GM19193 (cell line): Measurements from ENCODE around the gene FAM184A.

ENCODE experiments used
- POLR2A ChIP-seq: IDR thresholded peaks from 4 replicates; pipeline ENCODE4 v1.6.1; 2011; ENCODE audit not compliant: insufficient read depth, insufficient read length; ENCODE audit errors: extremely low read depth

Gene FAM184A

GRCh38 chr6:118934461-118935330 lies 143.8 kb downstream of the FAM184A start, which contains the start of gene MCM9:
TSS of gene MCM9 (minus strand) at chr6:118935159. CDS start at chr6:118931723, 3,436 bp downstream.
- TF ChIP-seq POLR2A = peak; percentile 65

GRCh38 chr6:118933855-118934460 lies 144.5 kb downstream of the FAM184A start:
- TF ChIP-seq POLR2A = no peak

GRCh38 chr6:118932421-118932820 lies 146.0 kb downstream of the FAM184A start:
- no peak for TF ChIP-seq POLR2A

- no peak for TF ChIP-seq POLR2A
Observed at GRCh38 chr6:118931436-118931835, 147.0 kb downstream of the FAM184A start.

GRCh38 chr6:118930680-118931079 lies 147.8 kb downstream of the FAM184A start:
- no peak for TF ChIP-seq POLR2A

- no peak for TF ChIP-seq POLR2A
Observed at GRCh38 chr6:118923035-118923434, 155.4 kb downstream of the FAM184A start.

- no peak for TF ChIP-seq POLR2A
Observed at GRCh38 chr6:118921084-118921483, 157.4 kb downstream of the FAM184A start.

- no peak for TF ChIP-seq POLR2A
Observed at GRCh38 chr6:118918329-118918725, 160.1 kb downstream of the FAM184A start.

- no peak for TF ChIP-seq POLR2A
Observed at GRCh38 chr6:118917546-118918328, 160.7 kb downstream of the FAM184A start.

GRCh38 chr6:118914598-118914997 lies 163.9 kb downstream of the FAM184A start:
- no peak for TF ChIP-seq POLR2A

GRCh38 chr6:118913161-118913560 lies 165.3 kb downstream of the FAM184A start:
- TF ChIP-seq POLR2A = no peak

- no peak for TF ChIP-seq POLR2A
Observed at GRCh38 chr6:118912646-118913045, 165.8 kb downstream of the FAM184A start.
